Neutrophil (primary cell): ENCODE measurements around the gene CFHR1.

Experiments
- H3K27ac ChIP-seq: fragments of 200-600 bp; sonication (generic); 2 replicates; pipeline ENCODE4 v1.5.1; 2016; ENCODE audit warnings: mild to moderate bottlenecking, moderate library complexity
- H3K27me3 ChIP-seq: fragments of 200-600 bp; sonication (generic); 2 replicates; pipeline ENCODE4 v1.6.0; 2016; ENCODE audit warnings: mild to moderate bottlenecking
- H3K36me3 ChIP-seq: fragments of 200-600 bp; sonication (generic); 2 replicates; pipeline ENCODE4 v1.5.1; 2017
- H3K4me1 ChIP-seq, 2 experiments: fragments of 200-600 bp in 1 of 2; sonication (generic) in 1 of 2; 1 replicate in 1 of 2; 2 replicates in 1 of 2; pipeline versions ENCODE4 v1.5.1 to v1.6.1; 2013 to 2016; ENCODE audit warnings: low read depth in 1 of 2, low read length in 1 of 2, mild to moderate bottlenecking in 1 of 2, moderate library complexity in 1 of 2; ENCODE audit not compliant: control insufficient read depth in 1 of 2, insufficient read depth in 1 of 2
- H3K4me3 ChIP-seq, 2 experiments: fragments of 200-600 bp in 1 of 2; sonication (generic) in 1 of 2; 1 replicate in 1 of 2; 2 replicates in 1 of 2; pipeline ENCODE4 v1.5.1; 2013 to 2016; ENCODE audit warnings: low read depth in 1 of 2, low read length in 1 of 2, mild to moderate bottlenecking in 1 of 2, moderate library complexity in 1 of 2
- H3K9me3 ChIP-seq: fragments of 200-600 bp; sonication (generic); 2 replicates; pipeline ENCODE4 v1.5.1; 2016
- CTCF ChIP-seq: fragments of 200-600 bp; sonication (generic); IDR thresholded peaks from 2 replicates; pipeline ENCODE4 v1.5.1; 2016; ENCODE audit warnings: antibody characterized with exemption

Gene CFHR1

GRCh38 chr1:196857188-196857587 is 37.7 kb downstream of the CFHR1 start:
- Histone ChIP-seq H3K36me3 (no peaks in the 10 kb centered on the region), H3K27me3 (no peaks in the 10 kb centered on the region), H3K27ac (no peak overlapping the region), H3K4me3 (no peak overlapping the region), H3K4me1 (no peaks in the 10 kb centered on the region), H3K9me3 (no peaks in the 10 kb centered on the region)
- TF ChIP-seq CTCF, result no peak

GRCh38 chr1:196858811-196859210 is 39.3 kb downstream of the CFHR1 start:
- Histone ChIP-seq H3K4me3 (no peak overlapping the region), H3K27ac (no peak overlapping the region), H3K27me3 (no peaks in the 10 kb centered on the region), H3K4me1 (no peaks in the 10 kb centered on the region), H3K36me3 (no peaks in the 10 kb centered on the region), H3K9me3 (no peaks in the 10 kb centered on the region)
- no peak for TF ChIP-seq CTCF

- Histone ChIP-seq H3K4me1 (no peaks in the 10 kb centered on the region), H3K27ac (no peak overlapping the region), H3K4me3 (no peak overlapping the region), H3K9me3 (no peaks in the 10 kb centered on the region), H3K36me3 (no peaks in the 10 kb centered on the region), H3K27me3 (no peaks in the 10 kb centered on the region)
- no peak for TF ChIP-seq CTCF
These were observed 40.9 kb downstream of the CFHR1 start for GRCh38 chr1:196860323-196860884.

GRCh38 chr1:196861429-196861828 is 41.9 kb downstream of the CFHR1 start:
- no peak overlapping the region for H3K4me3 ChIP-seq
- H3K9me3 ChIP-seq, result no peaks in the 10 kb centered on the region
- H3K27ac ChIP-seq, result no peak overlapping the region
- H3K27me3 ChIP-seq, result no peaks in the 10 kb centered on the region
- H3K36me3 ChIP-seq, result no peaks in the 10 kb centered on the region
- no peaks in the 10 kb centered on the region for H3K4me1 ChIP-seq
- TF ChIP-seq CTCF, result no peak

- Histone ChIP-seq H3K27ac (no peak overlapping the region), H3K4me1 (no peaks in the 10 kb centered on the region)
- TF ChIP-seq CTCF, result no peak
These were observed 47.4 kb downstream of the CFHR1 start for GRCh38 chr1:196866974-196867373.

GRCh38 chr1:196873385-196873784 is 53.9 kb downstream of the CFHR1 start:
- no peak for TF ChIP-seq CTCF
- Histone ChIP-seq H3K4me1 (no peaks in the 10 kb centered on the region), H3K27me3 (peaks cover 8% of the 10 kb centered on the region), H3K27ac (no peak overlapping the region), H3K36me3 (no peaks in the 10 kb centered on the region), H3K9me3 (no peaks in the 10 kb centered on the region), H3K4me3 (no peak overlapping the region)

More at GRCh38 chr1:196866974-196867373, 47.4 kb downstream of the CFHR1 start:
- Histone ChIP-seq H3K36me3 (no peaks in the 10 kb centered on the region), H3K9me3 (no peaks in the 10 kb centered on the region), H3K27me3 (no peaks in the 10 kb centered on the region), H3K4me3 (no peak overlapping the region)
